IPS-18c (cell line): Measurements from ENCODE around the gene FN1.
"Not testable (repeated sequence)": the region's sequence is repeated elsewhere in the genome, so short reads cannot be mapped to it uniquely, and the experiment has no call there.

Experiments used
- H3K4me3 ChIP-seq: 2 replicates; pipeline ENCODE4 v1.7.0; 2013; ENCODE audit warnings: low read depth, mild to moderate bottlenecking, low read length, moderate library complexity; ENCODE audit not compliant: insufficient read depth
- H3K9me3 ChIP-seq: one replicate; pipeline ENCODE4 v1.6.1; 2013; ENCODE audit warnings: mild to moderate bottlenecking, low read length, moderate library complexity; ENCODE audit not compliant: control insufficient read depth, insufficient read depth

Gene FN1

GRCh38 chr2:215415820-215416577 lies 19.9 kb downstream of the FN1 start:
- no peak overlapping the region for H3K4me3 ChIP-seq

GRCh38 chr2:215415218-215415617 lies 20.6 kb downstream of the FN1 start:
- no peak overlapping the region for H3K4me3 ChIP-seq
- H3K9me3 ChIP-seq = no peaks in the 10 kb centered on the region

More at GRCh38 chr2:215415820-215416577, 19.9 kb downstream of the FN1 start:
- H3K9me3 ChIP-seq = no peaks in the 10 kb centered on the region

DNA sequence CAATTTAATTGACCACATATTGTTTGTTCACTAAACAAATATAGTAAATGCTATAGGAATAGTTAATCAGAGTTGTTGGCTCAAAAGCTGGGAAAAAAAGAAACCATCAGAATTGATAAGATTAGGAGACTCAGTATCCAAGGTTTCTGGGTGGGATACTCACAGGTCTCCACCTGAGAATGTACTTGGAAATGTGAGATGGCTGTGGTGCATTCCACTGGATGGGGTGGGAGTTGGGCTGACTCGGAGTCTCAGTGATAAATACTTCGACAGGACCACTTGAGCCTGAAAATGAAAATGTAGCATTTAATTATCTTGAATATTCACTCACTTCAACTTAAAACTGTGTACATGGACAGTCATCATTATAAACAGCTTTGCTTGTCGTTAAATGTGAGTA lies 21.2 kb downstream of the FN1 start:
- Histone ChIP-seq H3K4me3 (no peak overlapping the region), H3K9me3 (no peaks in the 10 kb centered on the region)

DNA sequence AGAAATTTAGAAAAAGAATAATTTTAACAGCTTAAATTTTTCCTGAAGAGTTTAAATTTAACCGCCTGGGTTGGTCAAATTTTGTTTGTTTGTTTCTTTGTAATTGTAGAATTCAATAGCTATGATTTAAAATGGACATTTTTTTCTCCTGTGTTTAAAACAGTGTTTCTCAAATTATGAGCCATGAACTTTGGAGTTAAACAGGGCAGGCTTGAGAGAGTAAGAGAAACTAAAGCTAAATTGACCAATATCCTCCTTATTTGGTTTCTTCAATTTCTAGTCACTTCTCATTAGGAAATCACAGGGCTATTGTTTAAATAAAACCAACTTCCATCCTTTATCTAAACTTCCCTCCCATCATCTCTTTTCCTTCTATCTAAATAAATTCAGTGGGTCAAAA lies 21.9 kb downstream of the FN1 start:
- no peaks in the 10 kb centered on the region for H3K9me3 ChIP-seq
- H3K4me3 ChIP-seq = no peak overlapping the region

DNA sequence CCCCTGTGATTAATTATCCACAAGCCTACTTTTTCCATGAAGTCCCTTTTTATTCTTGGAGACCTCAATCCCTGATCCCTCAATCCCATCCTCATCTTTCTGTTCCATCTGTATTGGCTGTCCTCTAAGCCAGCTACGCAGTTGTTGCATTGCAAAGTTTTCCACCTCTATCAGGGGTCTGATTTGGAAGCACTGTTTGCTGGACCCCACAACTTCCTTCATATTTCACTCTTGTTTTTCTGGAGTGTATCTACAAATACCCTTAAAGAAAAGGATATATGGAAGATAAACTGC lies 22.4 kb downstream of the FN1 start:
- Histone ChIP-seq H3K4me3 (no peak overlapping the region), H3K9me3 (no peaks in the 10 kb centered on the region)

DNA sequence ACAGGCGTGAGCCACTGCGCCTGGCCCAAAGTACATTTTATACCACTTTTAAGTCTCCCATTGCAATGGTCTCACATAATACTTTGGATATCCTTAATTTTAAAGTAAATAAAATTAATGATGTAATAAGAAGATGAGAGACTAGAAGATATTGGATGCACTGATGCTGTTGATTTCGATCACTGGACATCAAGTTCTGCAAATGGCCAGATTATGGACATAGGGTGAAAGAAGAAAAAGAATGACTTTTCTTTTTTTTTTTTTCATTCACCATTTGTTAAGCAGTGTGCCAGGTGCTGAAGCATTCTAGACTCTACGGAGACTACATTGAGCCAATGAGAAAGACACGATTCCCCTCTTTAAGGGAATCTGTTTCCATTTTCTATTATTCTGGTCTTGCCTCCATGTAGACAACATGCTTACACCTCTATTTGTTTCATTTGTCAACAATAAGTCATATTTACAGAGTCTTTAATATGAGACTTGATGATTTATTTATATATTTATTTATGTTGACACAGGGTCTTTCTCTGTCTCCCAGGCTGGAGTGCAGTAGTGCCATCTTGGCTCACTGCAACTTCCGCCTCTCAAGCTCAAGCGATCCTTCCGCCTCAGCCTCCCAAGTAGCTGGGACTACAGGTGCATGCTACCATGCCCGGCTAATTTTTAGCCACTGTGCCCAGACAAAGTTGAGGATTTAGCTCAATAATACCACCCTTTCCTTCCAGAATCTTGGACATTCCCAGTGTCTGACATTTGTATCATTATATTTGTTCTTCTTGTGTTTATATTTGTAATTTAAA lies 23.7 kb downstream of the FN1 start:
- no peak overlapping the region for H3K4me3 ChIP-seq
- no peaks in the 10 kb centered on the region for H3K9me3 ChIP-seq

DNA sequence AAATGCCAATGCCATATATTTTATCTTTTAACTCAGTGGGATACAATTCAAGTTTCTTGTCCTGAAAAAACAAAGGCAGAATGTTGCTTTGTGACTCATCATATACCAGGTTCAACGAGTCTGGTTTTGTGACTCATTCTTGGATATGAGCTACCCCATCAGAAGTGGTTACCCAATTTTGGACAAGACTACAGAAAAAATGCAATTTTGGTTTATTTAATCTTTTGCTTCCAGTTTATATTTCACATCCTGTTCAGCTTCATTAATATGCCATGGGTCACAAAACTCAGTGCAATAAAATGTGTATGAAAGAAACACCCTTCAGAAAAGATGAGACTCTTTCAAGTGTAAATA lies 25.0 kb downstream of the FN1 start:
- Histone ChIP-seq H3K9me3 (no peaks in the 10 kb centered on the region), H3K4me3 (no peak overlapping the region)

- not testable (repeated sequence) for H3K9me3 ChIP-seq, H3K4me3 ChIP-seq
These were observed 25.5 kb downstream of the FN1 start for GRCh38 chr2:215410181-215410931.

- H3K4me3 ChIP-seq = no peak overlapping the region
- H3K9me3 ChIP-seq = no peaks in the 10 kb centered on the region
These were observed 26.3 kb downstream of the FN1 start for GRCh38 chr2:215409331-215410127.

GRCh38 chr2:215408441-215408840 lies 27.4 kb downstream of the FN1 start:
- H3K9me3 ChIP-seq, H3K4me3 ChIP-seq: not testable (repeated sequence)

DNA sequence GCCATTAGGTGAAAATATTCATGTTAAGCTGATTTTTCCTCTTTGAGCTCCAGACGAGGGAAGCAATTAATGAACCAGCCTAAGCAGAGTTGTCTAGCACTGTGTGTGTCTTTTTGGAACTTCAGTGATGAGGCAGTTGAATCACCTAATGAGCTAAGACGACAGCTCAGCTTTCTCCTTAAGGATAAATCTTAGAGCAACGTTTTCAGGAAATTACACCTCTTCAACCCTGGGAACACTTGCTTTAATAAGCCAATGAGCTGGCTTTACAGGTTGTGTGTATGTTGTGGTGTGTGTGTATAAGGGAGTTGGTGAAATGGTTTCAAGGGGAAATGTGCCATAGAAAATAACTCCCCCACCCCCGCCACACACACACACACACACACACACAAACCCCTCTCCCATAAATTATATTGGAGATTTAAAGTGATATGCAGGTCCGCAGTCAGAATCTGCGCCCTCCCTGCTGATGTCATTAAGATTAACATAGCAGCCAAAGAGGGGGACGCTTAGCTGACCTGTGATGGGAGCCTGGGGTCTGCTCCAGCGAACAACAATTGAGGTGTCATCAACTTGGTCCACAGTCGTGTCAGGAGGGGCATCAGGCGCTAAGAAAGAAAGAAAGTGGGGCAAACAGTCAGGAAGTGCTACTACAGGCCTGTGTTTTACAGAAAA lies 28.1 kb downstream of the FN1 start:
- Histone ChIP-seq H3K9me3 (no peaks in the 10 kb centered on the region), H3K4me3 (no peak overlapping the region)

DNA sequence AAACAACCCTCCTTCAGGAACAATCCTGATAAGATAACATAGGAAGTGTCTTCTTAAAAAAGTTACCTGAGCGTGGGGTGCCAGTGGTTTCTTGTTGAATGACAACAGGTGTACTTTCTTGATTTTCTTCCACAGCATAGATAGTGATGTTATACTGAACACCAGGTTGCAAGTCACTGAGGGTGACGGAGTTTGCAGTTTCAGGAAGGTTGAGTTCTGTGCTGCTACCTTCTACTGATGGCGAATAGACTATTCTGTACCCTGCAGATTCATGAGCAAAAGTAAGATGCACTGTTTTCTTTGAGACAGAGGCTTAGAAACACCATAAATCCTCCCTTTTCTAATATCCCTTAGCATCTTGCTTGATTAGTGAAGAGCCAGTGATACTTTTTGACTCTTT lies 28.8 kb downstream of the FN1 start:
- Histone ChIP-seq H3K4me3 (no peak overlapping the region), H3K9me3 (no peaks in the 10 kb centered on the region)

DNA sequence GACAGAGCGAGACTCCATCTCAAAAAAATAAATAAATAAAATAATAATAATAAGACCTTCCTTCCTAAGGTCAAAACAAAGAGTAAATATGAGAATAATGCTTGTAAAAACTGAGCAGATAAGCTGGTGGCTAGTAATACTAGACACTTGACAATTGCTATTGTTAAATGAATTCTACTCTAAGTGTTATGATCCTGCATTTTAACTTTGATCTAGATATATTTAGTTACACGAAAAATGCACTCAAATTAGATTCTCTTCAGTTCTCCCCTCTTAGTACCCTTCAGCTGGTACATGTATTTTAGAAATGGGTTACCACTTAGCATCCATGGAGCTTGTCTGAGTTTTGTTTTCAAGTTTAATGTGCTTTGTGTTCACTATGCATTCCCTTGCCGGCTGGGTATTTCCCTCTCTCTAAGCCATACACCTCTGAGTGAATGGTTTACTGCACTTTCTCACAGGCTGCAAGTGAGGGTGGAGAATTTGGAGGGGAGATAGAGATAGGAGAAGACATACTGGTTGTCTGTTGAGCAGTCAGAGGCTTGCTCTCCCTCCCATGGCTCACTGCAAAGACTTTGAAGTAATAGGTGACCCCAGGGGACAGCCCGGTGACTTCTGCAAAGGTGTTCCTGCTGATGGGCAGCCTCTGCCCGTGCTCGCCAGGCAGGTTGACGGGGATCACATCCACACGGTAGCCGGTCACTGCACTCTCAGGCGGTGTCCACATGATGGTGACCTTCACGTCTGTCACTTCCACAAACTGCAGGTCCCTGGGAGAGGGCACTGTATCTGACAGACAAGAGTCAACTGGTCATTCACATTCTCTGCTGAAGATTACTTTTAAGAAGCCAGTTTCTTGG lies 29.9 kb downstream of the FN1 start:
- no peak overlapping the region for H3K4me3 ChIP-seq
- no peaks in the 10 kb centered on the region for H3K9me3 ChIP-seq

DNA sequence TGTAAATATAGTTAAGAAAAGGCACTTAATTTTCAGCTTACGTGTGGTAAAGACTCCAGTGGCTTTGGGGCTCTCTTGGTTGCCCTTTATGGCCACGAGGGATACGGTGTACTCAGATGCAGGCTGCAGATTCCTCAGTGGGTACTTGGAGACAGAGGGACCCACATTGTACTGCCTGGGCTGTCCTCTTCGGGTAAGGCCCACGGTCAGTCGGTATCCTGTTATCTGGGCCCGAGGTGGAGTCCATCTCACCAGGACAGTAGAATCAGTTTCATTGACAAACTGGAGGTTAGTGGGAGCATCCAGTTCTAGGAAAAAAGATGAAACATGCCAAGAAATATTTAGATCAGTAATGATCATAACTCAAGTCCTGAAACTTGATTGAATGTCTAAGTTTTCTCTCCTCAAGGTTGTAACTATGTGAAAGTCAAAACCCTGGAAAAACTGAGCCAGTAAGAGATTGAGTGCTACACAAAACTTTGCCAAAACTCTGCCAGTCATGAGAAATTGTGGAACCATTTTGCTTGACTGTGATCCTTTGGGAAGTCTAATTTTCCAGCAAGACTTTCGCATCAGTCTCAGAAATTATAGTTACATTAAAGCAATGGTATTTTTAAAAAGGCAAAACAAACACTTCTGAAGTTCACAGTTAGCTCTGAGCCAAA lies 31.4 kb downstream of the FN1 start:
- Histone ChIP-seq H3K4me3 (no peak overlapping the region), H3K9me3 (no peaks in the 10 kb centered on the region)

GRCh38 chr2:215403441-215404347 lies 32.2 kb downstream of the FN1 start:
- Histone ChIP-seq H3K4me3 (no peak overlapping the region), H3K9me3 (no peaks in the 10 kb centered on the region)
